ENCODE data around the gene HIGD1A.

The HIGD1A gene

DNA sequence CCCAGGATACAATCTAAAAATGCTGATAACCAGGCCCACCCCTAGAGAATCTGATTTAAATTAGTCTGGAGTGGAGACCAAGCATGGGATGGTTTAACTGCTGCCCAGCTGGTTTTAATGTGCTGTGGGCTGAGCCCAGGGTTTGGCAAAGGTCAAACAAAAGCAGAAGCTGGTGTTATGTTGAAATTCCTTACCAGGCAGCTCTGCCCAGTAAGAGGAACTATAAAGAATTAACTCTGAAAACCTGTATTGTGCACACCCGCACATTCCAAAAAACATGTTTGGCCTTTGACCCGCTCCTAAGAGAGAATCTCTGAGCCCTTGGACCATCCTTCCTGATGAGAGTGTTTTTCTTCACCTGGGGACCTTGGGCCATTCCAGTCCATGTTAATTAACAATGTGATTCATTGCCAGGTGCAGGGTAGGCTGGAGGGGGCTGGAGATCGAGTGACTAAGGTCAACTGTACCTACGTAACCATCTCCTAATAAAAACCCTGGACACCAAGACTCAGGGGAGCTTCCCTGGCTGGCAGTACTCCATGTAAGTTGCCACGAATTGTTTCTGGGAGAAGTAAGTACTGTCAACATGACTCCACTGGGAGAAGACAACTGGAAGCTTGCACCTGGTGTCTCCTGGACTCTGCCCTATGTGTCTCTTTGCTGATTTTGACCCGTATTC is 42.1 kb downstream of the HIGD1A start:
- DNase-seq (ENCODE audit: low spot score) (no peak), FAIRE-seq (no peak)

DNA sequence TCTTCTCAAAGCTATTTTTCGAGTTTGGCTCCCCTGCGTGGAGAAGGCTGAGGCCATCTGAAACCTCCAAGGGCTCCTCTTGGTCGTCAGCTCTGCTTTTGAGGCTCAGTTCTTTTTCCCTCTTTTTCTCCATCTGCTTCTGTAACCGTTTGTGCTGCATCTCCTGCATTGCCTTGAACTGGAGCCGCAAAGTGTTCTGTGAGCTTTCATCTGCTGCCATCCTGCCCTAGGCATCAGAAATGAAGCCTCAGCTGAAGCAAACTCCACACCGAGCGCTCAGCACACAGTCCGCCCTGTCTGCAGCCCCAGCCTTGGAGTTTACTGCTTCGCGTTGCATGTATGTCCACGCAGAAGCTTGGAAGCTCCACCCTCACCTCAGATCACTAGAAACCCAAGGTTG is 46.2 kb downstream of the HIGD1A start:
- FAIRE-seq (no peak), DNase-seq (ENCODE audit: low spot score) (no peak)

DNA sequence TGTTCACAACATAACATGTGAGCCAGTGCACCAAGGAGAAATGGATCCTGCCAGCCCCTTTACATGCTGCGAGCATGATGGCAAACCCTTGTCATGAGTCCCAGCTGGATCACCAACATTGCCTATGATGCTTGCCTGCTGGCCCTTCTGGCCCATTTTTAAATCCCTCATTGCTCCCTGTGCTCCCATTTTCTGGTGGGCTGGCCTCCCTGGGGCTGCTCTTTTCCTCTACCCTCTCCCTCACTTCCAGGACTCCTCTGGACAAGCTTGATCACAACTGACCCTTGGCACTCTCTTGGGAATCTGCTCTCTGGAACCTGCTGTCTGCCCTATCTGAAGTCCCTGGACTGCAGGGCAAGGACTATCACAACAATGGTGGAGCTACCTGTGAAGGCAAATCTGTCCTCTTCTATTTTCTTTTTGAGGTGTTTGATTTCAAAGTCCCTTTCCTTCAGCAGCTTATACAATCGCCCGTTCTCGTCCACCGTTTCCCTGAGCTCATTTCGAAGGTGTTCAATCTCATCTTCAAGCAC is 47.5 kb downstream of the HIGD1A start:
- DNase-seq (ENCODE audit: low spot score) = no peak
- no peak for FAIRE-seq

DNA sequence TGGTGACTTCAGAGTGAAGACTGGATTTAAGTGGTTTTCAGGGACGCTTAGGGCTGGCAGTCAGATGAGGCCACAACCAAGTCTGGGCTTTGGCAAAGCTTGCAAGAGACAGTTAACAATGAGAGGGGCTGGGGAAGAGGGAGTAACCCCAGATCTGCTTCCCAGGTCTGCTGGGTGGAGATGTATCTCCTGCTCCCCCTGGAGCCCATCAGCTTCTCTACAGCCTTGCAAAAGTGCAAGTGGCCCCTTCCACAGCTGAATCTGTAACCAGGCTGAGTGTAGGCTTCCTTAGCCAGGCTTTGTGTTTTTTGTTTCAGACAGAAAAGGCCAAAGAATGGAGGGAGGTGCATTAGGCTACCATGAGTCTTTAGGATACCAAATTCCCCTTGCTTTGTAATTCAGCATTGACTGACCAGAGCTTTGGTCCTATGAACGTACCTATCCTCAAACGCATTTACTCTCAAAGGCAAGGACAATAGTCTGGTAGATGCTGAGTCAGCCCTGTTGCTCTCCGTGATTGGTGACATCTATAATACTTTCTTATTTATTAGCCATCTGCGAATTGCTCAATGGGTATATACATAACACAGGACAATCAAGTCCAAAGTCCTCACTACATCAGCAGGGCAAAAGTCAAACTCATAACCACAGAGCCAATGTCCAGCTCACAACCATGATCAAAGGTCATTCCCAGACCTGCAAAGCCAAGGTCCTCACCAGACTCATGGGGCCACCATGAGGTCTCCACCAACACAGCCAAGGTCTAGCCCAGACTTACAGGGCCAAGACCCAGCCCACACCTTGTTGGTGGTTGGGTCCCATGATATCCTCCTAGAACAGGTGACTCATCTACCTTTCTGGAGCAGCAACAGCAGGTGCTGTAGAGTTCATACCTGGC is 48.4 kb downstream of the HIGD1A start:
- FAIRE-seq = no peak
- DNase-seq (ENCODE audit: low spot score) = no peak

DNA sequence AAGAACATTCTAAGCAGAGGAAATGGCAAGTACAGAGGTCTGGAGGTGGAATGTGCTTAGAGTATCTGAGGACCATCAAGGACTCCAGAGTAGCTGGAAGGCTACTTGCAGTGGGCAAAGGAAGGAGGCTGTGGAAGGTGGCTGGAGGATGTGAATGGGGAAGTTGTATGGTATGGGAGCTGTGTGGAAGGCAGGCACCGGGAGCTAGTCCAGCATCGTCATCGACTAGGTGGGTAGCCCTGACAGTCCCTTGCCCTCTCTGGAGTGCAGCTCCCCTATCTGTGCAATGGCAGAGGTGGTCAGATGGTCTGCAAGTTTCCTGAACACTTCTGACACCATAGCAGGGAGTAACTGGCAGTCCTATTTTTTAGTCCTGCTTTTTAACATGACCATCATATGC is 50.5 kb downstream of the HIGD1A start:
- FAIRE-seq = no peak
- DNase-seq (ENCODE audit: low spot score) = no peak

DNA sequence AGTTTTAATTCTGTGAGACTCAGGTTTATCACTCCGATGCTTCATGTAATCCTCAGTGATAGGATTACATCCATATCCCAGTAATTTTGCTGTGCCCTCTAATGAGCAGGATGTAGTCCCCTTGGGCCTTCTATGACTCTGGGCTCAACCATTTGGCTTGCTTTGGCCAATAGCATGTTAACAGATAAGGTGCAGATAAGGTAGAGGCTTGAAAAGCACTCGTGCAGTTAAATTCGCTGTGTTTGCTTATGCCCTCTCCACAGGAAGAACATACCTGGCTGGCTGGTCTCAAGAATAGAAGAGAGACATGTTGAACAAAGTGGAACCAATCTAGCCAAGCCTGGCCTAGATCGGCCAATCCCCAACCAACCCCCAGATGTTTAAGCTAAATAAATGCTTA is 51.3 kb downstream of the HIGD1A start:
- FAIRE-seq = no peak

DNA sequence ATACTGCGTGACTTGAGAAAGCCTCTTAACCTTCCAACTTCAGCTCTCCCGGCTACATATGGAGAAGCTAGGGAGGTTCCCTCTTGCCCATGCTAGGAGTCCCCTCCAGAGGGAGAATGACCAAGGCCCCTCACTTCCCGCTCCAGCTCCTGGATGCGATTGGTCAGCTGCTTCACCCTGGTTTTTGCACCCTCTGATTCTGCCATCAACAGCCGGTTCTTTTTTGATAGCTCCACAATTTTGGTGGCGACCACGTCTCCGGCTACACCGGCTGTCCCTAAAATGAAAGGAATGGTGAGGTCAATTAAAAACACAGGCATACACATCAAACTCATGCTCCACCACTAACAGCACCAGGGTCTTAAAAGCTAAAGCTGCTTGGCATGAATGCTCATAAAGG is 51.8 kb downstream of the HIGD1A start:
- no peak for DNase-seq (ENCODE audit: low spot score)
- no peak for FAIRE-seq

More for the DNA sequence above, 51.3 kb downstream of the HIGD1A start:
- DNase-seq (ENCODE audit: low spot score) = no peak

DNA sequence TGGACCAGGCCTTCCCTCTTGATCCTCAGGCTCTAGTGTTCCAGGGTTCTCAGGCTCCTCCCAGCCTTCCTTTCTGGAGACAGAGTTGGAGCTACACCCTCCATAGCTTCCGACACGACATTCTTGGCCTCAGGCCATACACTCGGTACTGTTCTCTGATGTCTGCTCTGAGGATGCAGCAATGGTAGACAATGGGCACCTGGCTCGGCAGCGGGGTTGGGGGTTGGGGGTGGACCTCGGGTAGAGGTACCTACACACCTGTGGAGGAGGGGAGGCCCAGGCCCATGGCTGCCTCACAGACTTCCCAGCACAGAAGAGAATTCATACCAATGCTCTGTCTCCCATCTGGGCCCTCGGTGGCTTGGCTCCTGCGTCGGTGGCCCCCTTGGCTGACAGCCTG is 52.7 kb downstream of the HIGD1A start:
- no peak for FAIRE-seq
- no peak for DNase-seq (ENCODE audit: low spot score)

DNA sequence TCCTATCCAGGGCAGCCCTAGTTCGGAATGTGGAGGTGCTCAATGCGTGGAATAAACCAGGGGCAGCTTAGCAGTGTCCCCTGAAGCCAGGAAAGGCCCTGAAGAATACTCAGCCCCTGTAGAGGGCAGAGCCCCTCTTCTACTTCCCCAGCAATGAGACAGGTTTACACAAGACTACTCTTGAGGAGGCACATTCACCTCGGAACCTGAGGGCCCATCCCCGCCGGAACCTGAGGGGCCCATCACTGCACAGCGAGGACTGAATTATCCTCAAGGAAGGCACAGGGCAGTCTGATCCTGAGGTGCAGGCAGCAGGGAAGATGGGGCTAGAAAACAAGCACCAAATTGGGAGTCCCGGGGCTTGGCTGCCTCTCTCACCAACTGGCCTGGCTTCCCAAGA is 53.5 kb downstream of the HIGD1A start:
- DNase-seq (ENCODE audit: low spot score) (no peak), FAIRE-seq (no peak)

DNA sequence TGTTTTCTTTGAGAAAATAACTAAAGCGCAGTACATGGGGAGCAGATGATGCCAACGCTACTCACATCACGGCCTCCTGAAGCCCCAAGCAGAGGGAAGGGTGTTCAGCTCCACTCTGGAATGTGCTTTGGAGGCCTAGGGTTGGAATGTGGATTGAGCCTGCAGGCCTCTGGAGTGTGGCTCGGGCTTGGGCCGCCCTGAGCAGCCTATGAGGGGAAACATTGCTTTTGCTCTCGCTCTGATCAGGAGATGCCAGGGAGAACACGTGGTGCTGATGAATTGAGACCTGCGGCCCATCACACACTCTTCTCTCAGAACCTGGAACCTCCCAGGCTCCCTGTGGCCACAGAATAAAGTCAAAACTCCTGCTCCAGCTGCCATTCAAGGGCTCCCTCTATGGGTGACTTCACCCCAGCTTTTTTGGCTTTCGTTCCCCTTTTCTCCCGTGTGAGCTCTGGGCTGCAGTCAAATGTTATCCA is 54.5 kb downstream of the HIGD1A start:
- DNase-seq (ENCODE audit: low spot score) (no peak), FAIRE-seq (no peak)

DNA sequence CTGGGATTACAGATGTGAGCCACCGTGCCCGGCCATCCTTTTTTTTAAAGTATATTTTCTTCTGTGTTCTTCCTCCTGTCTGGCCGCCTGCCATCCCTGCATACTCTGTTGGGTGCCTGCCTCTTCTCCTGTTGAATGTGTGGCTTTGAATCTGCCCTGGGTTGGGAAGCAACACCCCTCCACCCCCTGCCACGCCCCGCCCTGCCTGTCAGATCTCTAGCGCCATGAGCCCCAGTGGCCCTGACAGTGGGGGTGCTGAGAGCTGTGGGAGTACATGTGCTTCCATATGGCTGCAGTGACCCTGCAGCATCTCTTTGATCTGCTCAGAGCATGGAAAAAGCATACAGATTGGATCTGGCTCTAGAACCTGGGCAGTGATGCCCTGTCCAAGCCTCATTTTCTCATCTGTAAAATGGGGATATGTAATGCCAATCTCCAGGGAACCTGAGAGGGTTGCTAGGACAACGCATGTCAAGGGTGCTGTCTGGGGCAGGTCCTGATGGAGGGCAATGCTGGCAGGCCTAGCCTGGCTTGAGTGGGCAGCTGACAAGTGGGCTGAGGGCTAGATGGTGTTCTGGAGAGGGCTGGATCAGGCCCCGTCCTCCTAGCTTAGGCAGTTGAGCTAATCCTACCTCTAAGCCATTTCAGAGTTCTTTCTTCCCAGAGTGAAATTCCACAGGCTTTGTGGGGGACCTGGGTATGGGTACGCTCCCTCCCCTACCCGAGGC is 55.1 kb downstream of the HIGD1A start:
- DNase-seq (ENCODE audit: low spot score) (no peak), FAIRE-seq (no peak)

DNA sequence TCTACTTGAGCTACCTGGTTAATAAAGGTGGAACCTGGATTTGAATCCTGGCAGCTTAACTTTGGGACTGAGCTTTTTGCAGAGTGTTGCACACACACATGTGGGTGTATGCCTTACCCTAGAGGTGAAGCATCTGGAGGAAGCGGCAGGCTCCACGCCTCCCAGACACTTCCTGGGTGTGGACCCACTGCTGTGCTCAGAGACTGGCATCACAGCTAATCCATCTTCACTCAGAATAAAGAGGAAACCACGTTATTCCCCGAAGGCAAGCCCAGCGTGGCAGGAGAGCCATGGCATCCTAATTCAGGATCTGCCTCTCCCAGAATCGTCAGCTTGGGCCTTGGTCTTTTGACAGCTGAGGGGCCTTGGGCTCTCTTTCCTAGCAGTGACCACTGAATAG is 56.7 kb downstream of the HIGD1A start:
- DNase-seq (ENCODE audit: low spot score) = no peak
- no peak for FAIRE-seq

DNA sequence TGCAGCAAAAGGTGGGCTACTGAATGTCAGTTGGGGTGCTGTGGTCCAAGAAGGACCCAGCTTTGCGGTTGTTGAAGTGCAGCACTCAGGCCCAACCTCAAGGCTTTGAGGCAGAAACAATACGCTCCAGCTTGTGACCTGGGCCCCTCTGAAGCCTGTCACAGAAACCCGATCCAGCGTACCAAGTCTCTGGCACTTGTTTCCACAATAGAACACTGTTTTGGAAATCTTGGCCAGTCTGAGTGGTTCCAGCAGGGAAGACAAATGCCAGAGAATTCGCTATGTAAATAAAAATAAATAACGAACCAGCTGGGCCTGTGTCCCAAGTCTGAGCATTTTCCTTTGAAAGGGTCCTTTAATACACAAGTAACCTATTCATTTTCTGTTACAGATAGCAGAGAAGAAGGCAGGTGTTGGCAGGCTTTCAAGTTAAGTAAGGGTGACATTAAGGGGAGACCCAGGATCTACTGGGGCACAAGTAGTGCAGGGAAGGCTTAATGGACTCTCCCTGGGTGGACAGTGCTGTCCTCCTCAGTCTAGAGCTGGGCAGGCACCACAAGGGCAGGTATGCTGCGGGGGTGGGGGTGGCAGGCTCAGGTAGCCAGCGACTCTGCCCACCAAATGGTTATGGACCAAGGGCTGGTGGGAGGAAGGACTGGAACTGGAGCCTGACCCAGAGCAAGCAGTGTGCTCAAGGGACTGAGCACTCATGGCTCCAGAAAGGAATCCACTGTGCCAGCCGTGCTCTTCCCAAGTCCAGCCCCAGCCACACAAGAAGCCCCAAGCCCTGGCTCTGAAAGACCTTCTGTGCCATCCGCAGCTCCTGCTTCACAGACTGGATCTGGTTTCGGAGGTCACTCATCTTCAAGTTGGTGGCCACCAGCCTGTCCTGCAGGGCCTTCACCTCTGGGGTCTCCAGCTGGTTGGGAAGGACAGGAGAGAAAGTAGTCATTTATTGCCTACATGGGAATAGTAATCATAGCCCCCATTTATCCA is 57.5 kb downstream of the HIGD1A start:
- peak; percentile 20 for FAIRE-seq
- no peak for DNase-seq (ENCODE audit: low spot score)

DNA sequence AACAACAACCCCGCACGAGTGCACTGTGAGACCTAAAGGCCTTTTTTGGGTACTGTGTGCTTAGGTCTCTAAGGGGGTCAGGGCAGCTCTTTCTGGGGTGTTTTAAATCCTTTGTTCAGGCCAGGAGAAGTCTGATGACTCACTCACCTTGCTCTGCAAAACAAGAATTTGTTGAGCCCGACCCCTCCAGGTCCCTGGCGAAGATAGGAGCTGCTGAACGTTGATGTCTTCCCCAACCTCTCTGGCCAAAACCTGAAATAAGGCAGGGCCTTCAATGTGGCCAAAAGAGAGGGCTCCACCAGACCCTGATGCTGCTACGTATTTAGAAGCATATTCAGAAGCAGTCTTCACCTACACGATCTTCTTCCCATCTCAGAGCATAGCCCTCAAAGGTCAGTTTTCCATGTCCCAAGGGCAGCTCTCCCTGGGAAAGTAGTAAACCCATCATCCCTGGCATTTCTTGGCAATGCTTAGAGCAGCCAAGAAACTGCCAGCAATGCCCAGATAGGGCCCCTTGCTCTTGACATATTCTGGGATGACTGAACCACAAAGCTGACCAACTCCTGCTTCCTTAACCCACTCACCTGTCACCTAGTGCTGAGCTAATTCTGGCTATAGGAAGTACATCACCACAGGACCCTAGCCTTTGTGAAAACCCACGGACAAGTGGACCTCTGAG is 58.4 kb downstream of the HIGD1A start:
- FAIRE-seq (no peak), DNase-seq (ENCODE audit: low spot score) (no peak)

DNA sequence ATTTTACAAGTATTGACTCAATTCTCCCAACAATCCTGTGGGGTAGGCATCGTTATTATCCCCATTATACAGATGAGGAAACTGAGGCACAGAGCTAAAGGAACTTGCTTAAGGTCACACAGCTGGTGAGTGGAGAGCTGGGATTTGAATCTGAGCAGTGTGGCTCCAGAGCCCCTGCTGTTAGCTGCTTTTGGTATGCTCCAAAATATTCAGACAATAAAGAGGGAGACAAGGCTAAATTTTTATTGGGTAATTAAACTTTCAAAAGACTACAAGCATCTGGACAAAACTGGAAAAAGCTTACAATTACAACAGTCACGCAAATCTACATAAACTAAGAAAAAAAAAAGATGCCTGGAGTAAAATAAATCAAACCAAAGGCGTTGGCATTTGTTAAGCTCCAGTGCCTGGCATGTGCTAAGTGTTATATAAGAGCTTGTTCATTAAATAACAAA is 59.0 kb downstream of the HIGD1A start:
- no peak for DNase-seq (ENCODE audit: low spot score)
- FAIRE-seq = no peak

DNA sequence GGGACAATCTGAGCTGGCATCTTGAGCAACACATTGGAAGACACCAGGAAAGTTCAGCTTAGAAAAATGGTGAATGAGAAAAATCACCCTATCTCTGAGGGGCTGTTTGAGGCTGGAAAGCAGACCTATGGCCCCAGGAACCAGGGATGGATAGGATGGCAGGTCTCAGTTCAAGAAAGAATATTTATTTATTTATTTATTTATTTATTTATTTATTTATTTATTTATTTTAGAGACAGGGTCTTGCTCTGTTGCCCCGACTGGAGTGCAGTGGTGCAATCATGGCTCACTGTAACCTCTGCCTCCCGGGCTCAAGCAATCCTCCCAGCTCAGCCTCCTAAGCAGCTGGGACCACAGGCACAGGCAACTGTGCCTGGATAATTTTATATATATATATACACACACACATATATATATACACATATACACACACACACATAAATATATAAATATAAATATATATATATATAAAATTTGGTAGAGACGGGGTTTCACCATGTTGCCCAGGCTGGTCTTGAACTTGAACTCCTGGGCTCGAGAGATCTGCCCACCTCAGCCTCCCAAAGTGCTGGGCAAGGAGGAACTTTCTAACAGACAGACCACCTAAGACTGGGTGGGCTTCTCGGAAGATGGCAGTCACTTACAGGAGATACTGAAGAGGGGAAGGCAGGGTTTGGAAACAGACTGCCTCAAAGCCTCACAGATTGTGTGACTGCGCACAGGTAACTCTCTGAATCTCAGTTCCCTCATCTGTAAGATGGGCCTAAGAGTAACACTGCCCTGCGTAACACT is 60.9 kb downstream of the HIGD1A start:
- DNase-seq (ENCODE audit: low spot score) (no peak), FAIRE-seq (no peak)

DNA sequence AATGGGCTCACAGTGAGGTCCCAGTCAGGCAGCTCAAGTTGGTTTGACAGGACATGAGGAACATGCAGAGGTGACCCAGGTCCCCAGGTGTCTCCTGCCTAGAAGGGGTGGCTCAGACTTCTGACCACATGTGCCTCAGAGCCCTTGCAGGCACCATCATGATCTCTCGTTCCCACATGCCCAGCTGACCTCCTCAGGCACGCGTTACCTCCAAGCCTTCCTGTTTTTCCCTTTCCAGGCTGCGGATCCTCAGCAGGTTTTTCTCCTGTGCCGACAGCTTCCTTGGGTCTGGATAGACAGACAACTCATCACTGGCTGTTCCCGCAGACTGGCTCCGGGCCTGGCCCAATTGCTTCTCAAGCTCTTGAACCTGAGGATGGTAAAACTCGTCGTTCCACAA is 61.6 kb downstream of the HIGD1A start:
- no peak for DNase-seq (ENCODE audit: low spot score)
- no peak for FAIRE-seq

DNA sequence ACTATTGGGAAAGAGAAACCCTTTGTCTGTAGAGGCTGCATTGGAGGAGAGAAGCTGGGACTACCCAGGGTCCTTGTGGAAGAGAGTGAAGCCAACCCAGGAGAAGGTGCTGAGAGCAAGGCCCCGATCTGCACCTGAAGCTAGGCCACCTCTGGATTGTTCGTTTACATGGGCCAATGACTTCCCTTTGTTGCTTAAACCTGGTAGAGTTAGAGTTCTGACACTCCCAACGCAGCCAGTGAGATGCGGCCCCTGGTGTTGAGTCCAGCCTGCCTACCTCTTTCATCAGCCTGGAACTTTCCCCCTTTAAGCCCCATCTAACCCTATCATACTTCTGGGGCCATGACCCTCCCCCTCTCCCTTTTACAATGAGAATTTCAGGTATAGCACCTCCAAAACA is 62.0 kb downstream of the HIGD1A start:
- DNase-seq (ENCODE audit: low spot score) (no peak), FAIRE-seq (no peak)

DNA sequence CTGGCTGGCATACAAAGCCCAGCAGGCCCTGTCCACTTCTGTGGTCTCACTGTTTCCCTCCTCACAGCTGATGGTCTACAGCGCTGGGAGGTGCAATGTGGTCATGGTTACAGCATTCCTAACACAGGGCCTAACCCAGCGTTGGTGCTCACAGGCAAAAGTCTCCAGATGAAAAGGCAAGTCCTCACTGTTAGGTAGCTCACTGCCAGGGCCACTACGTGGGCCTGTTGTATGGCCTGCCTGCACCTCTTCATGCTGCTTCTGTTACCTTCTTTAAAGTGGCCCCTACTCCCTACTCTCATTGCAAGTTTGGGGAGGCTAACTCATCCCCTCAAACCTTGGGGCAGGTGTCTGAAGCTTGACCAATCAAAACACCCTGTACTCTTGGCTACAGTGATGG is 62.5 kb downstream of the HIGD1A start:
- FAIRE-seq = no peak
- no peak for DNase-seq (ENCODE audit: low spot score)
